CMK (cell line): ENCODE results near the gene GFI1.
A peak's percentile ranks its signal among the peaks of the same experiment; 100 is the strongest.
"Not testable (repeated sequence)": the region's sequence is repeated elsewhere in the genome, so short reads cannot be mapped to it uniquely, and the experiment has no call there.

Source experiments
- DNase-seq: peaks from one replicate; pipeline ENCODE4 v3.0.0-alpha.2; 2010; ENCODE audit warnings: low read depth

GFI1 gene

DNA sequence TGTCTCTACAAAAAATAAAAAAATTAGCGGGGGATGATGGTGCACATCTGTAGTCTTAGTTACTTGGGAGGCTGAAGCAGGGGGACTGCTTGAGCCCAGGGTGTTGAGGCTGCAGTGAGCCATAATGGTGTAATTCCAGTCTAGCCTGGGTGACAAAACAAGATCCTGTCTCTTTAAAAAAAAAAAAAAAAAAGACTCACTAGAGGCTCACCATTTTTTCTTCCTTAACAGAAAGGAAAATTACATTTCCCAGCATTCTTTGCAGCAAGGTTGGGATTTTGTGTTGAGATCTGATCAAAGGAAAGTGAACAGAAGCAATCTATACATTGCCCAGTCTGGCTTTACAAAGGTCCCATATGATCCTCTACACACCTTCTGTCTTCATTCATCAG is 21.5 kb downstream of the GFI1 start:
- DNase-seq, result no peak

DNA sequence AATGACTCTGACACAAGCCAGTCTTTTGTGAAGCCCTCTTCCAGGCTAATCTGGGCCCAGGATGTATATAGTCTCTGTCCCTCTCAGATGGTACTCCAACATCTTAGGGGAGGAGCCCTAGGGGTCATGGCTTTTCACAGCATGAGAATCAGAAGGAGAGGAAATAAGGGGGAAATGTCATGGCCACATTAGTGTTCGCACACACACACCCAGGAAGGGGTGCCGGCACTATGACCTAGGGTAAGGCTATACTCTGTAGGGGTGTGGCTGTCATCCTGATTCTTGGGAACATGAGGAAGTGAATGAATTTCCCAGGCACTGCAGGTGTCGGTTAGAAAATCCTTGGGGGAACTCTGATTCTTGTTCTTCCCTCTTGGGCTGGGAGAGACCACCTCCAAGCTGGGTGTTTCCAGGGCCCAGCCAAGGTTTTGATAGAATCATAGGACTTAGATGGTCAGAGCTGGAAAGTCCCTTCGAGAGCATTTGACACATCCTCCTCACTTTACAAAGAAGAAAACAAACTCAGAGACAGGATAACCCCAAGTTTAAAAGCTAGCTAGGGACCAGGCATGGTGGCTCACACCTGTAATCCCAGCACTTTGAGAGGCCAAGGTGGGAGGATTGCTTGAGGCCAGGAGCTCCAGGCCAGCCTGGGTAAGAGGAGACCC is 22.0 kb downstream of the GFI1 start:
- DNase-seq, result no peak

DNA sequence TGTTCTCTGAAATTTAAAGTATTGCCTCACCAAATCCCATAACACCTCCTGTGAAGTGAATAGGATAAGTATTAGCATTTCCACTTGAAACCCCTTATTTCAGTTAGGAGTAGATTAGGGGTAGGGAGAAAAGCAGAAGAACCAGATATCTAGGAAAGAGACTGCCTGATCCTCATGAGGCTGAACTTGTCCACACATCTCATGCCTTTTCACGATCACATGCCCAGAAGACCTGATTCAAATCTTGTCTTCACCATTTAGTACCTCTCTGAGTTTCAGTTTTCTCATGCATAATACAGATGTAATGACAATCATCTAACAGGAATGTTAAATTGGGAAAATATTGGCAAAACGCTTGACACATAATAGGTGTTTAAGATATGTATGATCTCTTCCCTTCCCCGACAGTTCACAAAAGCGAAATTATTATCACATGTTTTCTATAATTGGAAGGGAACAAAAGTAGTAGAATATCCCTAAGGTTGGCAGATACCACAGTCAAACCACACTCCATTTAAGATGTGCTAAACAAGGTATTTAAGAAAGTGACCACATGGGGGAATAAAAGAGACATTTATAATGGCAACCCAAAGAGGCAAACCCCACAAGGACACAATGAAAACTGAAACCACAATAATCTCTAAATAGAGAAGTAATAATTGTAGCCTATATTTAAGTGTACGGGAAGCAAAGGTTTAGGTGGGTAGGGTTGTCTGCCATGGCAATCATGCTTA is 25.2 kb downstream of the GFI1 start:
- DNase-seq, result no peak

DNA sequence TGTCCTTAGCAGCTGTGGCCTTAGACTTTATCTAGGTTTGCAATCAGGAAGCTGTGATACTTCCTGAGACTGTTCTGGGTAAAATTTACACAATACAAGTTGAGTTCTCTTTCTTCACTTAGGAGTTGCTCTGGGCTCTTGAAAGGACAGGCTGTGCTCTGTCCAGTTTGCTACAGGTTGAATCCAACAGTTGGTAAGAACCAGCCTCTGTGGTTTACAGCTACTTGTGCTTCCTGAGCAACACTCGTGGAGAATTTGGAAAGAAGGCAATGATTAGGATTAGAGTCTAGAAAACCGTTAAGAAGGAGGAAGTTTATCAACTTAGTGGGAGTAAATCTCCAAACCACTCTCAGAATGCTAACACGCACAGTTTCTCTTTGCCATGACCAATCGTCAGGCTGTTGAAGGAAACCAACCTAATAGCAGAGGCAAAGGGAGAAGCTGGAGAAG is 26.8 kb downstream of the GFI1 start:
- DNase-seq, result peak; percentile 47

DNA sequence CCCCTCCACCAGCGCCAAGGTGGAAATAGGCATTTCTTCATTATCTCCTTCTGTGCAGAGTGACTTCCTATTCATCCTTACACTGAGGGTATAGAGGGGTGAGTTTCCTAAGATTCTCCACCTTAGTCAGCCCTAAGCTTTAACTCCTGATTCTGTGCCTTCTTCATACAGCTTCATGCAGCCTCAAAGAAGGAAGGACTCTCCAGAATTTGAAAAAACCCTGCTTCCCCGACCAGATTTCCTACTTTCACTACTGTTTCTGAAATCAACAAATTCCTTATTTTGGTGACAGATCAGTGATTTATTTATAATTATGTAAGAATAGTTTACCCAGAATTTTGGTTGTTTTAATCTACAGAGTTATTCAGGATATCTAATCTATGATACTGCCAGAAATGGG is 28.6 kb downstream of the GFI1 start:
- no peak for DNase-seq

DNA sequence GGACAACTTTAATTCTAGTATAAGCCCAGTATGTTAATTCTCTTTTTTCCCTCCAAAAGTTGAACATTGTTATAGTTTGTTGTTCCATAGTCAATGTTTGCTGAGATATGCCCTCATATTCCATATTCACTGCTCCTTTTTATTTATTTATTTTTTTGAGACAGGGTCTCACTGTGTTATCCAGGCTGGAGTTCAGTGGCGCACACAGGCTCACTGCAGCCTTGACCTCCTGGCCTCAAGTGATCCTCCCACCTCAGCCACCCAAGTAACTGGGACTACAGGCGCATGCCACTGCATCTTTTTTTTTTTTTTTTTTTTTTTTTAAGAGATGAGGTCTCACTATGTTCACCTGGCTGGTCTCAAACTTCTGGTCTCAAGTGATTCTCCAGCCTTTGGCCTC is 38.7 kb downstream of the GFI1 start:
- no peak for DNase-seq

DNA sequence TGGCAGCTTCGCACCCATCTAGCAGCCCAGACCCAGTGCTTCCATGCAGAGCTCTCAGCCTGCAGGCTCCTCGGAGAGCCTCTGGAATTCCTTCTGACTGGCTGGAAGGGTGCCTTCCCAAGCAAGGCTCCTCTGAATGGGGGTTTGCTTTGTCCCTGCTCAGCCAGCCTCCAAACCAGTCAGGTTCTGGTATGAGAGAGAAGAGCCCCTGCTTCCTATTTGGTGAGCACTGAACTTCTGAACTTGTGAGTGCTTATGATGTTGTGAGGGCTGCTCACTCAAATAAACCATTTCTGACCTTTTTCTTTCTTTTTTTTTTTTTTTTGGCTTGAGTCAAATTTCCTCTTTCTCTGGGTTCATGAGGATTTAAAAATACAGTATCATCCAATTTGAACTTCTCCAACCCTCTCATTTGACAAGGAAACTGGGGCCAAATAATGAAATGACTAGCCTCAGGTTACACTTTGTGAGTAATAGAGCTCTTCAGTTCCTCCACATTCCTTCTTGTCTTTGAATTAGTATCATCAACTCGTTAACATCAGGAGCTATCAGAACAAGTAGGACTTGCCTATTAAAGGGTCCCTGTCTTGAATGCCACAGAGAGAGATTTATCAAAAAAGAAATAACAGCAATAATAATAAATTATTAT is 39.6 kb downstream of the GFI1 start:
- DNase-seq, result peak; percentile 31

DNA sequence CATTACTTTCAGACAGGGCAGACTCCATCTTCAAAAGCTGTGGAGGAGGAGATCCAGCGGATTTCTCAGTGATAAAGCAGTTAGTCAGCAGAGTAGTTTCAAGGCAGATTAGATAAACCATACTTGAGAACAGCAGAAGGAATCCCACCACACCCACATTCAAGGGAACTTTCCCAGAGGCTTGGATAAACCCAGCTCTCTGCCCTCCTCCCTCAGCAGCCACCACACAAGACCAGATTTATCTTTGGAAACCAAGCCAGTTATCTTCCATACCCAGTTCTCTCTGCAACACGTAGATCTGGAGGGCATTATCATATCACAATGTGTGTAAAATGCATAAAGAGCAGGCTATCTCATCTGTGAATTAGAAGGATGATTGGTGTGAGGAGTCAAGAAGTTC is 40.2 kb downstream of the GFI1 start:
- peak; percentile 91 for DNase-seq

DNA sequence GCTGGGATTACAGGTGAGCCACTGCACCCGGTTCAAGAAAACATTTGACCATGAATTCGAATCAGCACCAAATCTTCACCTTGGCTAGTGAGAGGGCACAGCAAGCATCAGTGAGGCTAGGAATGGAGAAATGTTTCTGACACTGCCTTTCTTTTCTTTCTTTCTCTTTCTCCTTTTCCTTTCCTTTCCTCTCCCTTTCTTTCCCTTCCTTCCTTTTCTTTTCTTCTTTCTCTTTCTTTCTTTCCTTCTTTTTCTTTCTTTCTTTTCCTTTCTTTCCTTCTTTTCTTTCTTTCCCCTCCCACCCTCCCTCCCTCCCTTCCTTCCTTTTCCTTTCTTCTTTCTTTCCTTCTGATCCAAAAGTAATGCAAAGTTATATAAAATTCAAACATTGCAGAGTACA is 40.9 kb downstream of the GFI1 start:
- DNase-seq, result no peak

DNA sequence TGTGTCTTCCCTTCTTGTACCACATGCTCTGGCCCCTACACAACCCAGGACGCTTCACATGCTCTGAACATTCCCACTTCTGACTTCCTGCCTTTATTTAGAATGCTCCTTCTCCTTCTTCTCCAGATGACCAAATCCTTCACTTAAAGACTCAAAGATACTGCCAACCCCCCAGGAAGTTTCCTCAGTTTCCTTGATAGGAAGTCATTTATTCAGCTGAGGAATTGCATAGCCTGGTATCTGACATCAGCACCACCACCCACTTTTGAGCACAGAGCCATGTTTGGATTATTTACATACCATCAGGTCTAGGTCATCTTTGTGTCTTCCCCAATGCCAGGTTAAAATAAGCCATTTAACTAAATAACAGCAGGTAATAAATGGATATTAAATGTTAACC is 42.4 kb downstream of the GFI1 start:
- no peak for DNase-seq

DNA sequence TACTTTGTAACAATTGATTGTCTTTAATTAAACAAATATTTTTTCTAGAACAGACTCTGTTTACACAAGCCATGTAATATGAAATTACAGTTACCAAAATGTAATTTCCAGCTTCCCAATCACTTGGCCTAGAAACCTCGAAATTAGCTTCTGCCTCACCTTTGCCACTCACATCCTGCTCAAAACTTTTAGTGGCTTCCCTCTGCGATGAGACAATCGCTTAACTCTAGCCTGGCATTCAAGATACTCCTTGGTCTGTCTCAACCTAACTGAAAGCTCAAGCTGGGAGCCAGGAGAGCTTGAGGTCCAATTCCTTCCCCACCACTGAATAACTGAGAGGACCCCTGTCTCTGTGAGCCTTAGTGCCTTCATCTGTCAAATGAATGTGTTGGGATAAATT is 42.8 kb downstream of the GFI1 start:
- no peak for DNase-seq

DNA sequence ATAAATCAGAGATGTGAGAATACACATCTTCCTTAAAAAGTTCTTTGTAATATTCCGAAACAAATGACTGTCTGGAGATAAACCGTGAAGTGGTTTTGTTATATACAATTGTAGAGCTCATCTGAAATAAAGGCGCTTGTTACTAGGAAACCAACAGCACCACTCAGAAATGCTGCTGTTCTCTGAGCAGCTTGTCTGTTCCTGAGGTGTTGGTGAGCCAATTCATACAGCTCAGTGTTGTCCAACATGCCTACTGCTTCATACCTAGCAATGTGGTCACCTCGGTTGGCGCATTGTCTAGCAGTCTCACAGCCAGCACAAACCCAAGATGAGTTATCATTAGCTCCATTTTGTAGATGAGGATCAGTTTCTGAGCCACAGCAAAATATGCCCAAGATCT is 44.4 kb downstream of the GFI1 start:
- DNase-seq, result no peak

DNA sequence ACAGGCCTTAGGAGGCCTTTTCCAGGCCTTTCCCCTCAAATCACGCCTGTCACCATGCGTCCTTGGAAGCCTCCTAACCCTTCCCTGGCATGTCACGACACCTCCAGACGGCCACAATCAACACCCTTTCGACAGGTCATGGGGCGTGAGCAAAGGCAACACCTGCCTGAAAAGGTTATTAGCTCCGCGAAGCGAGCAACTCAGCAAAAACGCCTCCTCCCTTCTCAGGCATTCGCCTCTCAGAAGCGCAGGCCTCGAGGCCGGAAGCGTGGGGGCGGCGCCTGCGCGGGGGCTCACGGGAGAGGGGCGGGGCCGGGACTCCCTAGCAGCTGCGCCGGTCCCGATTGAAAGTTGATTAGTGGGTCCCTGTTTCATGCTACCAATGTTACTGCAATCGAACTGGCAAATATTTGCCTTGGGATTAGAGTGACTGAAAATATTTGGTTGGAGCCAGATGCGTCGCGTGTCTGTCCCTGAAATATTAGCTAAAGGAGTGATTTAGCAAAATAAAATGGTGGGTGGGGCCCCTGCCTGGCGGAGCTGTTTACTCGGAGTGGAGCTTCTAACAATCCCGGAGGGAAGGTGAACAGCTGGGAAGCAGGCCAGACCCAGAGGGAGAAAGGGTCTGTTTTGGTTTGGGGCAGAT is 44.9 kb downstream of the GFI1 start:
- DNase-seq, result no peak

DNA sequence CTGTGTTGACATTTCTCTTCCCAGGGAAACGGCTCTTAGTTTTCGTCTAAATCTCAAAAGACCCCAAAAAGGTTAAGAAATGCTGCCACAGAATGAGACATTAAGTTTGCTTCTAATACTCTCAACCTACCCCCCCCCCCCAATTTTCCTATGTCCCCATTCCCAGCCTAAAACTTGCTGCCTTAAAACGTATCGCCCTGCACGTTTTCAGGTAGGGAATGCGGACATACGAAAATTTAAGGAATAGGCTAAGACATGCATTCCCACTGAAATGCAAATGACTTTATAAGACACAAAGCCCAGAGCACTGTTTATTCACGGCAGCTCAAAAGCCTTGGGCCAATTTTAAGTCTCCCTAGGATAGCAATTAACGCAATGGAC is 45.4 kb downstream of the GFI1 start:
- DNase-seq, result no peak

DNA sequence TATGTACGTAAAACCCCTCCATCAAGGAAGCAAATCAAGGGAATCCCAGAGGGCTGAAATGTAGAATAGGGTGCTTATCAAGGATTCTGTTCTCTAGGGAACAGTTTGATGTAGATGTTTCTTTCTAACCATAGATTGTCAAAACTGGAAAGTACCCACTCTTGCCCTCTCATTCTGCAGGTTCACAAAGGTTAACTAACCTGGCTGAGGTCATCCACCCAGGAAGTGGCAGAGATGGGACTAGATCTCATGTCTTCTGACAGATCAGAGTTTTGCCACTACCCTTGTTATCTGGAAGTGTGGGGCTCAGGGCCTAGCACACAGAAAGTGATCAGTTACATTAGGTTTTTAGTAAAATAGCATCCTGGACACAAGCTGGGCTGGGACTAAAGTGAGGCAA is 47.4 kb downstream of the GFI1 start:
- no peak for DNase-seq

DNA sequence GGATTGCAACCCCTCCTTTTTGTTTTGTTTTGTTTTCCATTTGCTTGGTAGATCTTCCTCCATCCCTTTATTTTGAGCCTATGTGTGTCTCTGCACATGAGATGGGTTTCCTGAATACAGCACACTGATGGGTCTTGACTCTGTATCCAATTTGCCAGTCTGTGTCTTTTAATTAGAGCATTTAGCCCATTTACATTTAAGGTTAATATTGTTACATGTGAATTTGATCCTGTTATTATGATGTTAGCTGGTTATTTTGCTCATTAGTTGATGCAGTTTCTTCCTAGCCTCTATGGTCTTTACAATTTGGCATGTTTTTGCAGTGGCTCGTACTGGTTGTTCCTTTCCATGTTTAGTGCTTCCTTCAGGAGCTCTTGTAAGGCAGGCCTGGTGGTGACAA is 52.2 kb downstream of the GFI1 start:
- not testable (repeated sequence) for DNase-seq

DNA sequence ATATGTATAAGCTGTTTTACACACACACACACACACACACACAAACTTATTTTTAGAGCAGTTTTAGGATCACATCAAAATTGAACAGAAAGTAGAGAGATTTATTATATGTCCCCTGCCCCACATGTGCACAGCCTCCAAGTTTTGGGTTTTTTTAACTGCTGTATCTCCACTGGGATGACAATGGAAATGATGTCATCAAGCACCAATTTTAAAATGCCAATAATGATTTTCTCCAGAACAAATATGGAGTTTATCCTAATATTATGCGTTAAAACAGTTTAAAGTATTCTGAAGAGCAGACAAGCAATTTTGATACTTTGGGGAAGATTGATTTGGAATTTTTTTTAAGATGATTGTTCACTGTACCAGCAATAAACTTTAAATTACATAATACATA is 56.7 kb downstream of the GFI1 start:
- no peak for DNase-seq

DNA sequence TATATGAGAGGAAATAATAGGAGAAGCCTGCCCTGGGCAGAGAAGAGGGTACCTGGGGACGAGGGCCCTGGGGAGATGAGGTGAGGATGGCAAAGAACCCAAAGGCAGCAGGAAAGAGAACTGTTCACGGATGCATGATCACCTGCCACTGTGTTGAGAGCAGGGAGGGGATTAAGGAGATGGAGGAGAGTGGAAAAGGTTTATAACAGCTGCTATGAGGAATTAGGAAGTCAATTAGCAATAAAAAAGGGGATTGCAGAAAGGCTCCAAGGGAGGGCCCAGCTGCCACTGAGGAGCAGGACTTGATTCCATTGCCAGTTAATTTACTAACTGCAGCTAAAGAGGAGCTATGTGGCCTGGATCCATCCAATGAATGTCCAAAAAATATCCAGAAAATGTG is 61.1 kb downstream of the GFI1 start:
- DNase-seq, result no peak
